Left renal cortex interstitium (tissue), 4 donors: ENCODE results near the gene TMEM164. TPM values are rescaled to one million over a fixed set of nuclear protein-coding genes. Genes with fewer than 3 reads are reported as not detected.

Experiments used
- DNase-seq, 4 donors: peaks; one replicate each; pipeline ENCODE4 v3.0.0-alpha.2; 2013; ENCODE audit warnings: low read depth in 4 of 4, low spot score in 2 of 4, missing footprints in 1 of 4
- polyA plus RNA-seq, 4 donors: library from polyadenylated mRNA; unstranded; fragments of 120-200 nt; gene quantifications; one replicate each; pipeline ENCODE4 v1.2.1, GENCODE V29; 2013; ENCODE audit not compliant: insufficient read length in 4 of 4

Gene TMEM164
- polyA plus RNA-seq, 4 donors: 34.6 to 39.9 (median 36.7) TPM

GRCh38 chrX:110003167-110004156 lies 548 bp downstream of the TMEM164 start:
- DNase-seq: no peak

- DNase-seq: no peak
Measured at GRCh38 chrX:110004215-110004614, 1.3 kb downstream of the TMEM164 start.

GRCh38 chrX:110004731-110005369 lies 1.9 kb downstream of the TMEM164 start:
- DNase-seq: no peak

- no peak for DNase-seq
Measured at GRCh38 chrX:110006161-110006560, 3.2 kb downstream of the TMEM164 start.

- DNase-seq: no peak
Measured at GRCh38 chrX:110006821-110007375, 4.0 kb downstream of the TMEM164 start.

- DNase-seq: no peak
Measured at GRCh38 chrX:110008011-110008635, 5.2 kb downstream of the TMEM164 start.

- DNase-seq: no peak
Measured at GRCh38 chrX:110012818-110013485, 10.0 kb downstream of the TMEM164 start.

- no peak for DNase-seq
Measured at GRCh38 chrX:110013968-110014367, 11.1 kb downstream of the TMEM164 start.

- no peak for DNase-seq
Measured at GRCh38 chrX:110015032-110015431, 12.1 kb downstream of the TMEM164 start.

GRCh38 chrX:110015915-110016314 lies 13.0 kb downstream of the TMEM164 start:
- no peak for DNase-seq

- DNase-seq: no peak
Measured at GRCh38 chrX:110020536-110020935, 17.6 kb downstream of the TMEM164 start.

- DNase-seq: no peak
Measured at GRCh38 chrX:110021258-110022022, 18.5 kb downstream of the TMEM164 start.

- DNase-seq: no peak
Measured at GRCh38 chrX:110022599-110023448, 19.9 kb downstream of the TMEM164 start.

GRCh38 chrX:110025395-110025794 lies 22.5 kb downstream of the TMEM164 start:
- no peak for DNase-seq

- DNase-seq: no peak
Measured at GRCh38 chrX:110026099-110026844, 23.4 kb downstream of the TMEM164 start.

- DNase-seq: no peak
Measured at GRCh38 chrX:110032534-110033147, 29.7 kb downstream of the TMEM164 start.

GRCh38 chrX:110034036-110034435 lies 31.1 kb downstream of the TMEM164 start:
- no peak for DNase-seq
